Astrocyte (in vitro differentiated cells and primary cell): Measurements from ENCODE around the gene MAP3K3.

Experiments used
- CTCF ChIP-seq: IDR thresholded peaks from 2 replicates; pipeline ENCODE4 v1.5.1; 2011; ENCODE audit warnings: low read depth, mild to moderate bottlenecking, inconsistent platforms, low read length, moderate library complexity; ENCODE audit not compliant: insufficient read depth
- EZH2 ChIP-seq: IDR thresholded peaks from 2 replicates; pipeline ENCODE4 v1.6.1; 2012; ENCODE audit warnings: mild to moderate bottlenecking, low read length, inconsistent platforms; ENCODE audit not compliant: insufficient read depth

DNA sequence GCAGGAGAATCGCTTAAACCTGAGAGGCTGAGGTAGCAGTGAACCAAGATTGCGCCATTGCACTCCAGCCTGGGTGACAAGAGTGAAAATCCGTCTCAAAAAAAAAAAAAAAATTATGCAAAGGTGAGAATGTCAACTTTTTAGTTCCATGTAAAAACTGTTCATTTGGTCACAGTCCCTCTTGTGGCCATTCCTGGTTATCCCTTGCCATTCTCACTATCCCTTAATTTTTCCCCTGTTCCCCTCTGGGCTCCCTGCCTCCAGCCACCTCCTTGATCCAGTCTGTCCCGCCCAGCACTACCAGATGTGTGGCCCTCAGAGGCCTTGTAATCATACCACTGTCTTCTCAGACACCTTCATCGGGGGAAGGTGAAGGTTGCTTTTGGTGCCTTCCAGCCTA is 48.6 kb upstream of the MAP3K3 start:
- TF ChIP-seq CTCF (peak; percentile 27), EZH2 (no peak)
